ENCODE data around the gene TMEM86B.

DNA sequence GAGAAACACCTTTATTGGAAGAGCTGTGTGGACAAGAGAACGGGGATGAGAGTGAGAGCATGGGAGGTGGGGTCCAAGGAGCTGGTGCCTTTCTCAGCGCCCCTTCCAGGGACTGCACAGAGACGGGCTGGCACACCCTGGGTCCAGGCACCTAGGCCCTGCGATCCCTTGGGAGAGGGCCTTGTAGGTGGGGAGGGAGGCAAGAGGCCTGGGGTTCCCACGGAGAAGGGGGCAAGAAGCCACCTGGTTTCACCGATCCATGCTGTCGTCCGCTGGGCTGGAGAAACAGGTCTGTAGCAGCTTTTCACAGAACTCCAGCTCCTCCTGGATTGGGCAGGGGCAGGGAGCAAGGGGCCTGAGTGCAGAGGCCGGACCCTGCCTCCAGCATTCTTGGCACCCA is 33.8 kb upstream of the TMEM86B start:
- TF ChIP-seq POLR2A (IDR thresholded peaks at IDR 0.05): no peak
- TF ChIP-seq, protein P1, sequence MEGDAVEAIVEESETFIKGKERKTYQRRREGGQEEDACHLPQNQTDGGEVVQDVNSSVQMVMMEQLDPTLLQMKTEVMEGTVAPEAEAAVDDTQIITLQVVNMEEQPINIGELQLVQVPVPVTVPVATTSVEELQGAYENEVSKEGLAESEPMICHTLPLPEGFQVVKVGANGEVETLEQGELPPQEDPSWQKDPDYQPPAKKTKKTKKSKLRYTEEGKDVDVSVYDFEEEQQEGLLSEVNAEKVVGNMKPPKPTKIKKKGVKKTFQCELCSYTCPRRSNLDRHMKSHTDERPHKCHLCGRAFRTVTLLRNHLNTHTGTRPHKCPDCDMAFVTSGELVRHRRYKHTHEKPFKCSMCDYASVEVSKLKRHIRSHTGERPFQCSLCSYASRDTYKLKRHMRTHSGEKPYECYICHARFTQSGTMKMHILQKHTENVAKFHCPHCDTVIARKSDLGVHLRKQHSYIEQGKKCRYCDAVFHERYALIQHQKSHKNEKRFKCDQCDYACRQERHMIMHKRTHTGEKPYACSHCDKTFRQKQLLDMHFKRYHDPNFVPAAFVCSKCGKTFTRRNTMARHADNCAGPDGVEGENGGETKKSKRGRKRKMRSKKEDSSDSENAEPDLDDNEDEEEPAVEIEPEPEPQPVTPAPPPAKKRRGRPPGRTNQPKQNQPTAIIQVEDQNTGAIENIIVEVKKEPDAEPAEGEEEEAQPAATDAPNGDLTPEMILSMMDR (IDR thresholded peaks at IDR 0.05): no peak

Data from uterus (tissue), 2 donors.